SKM-1 (cell line): ENCODE measurements around the gene TFAP2C.
"Not testable (repeated sequence)": the region's sequence is repeated elsewhere in the genome, so short reads cannot be mapped to it uniquely, and the experiment has no call there.

Experiments used
- DNase-seq: peaks from one replicate; lab custom pipeline; 2025; ENCODE audit not compliant: unreplicated experiment; lab: John Stamatoyannopoulos, UW

The TFAP2C gene

GRCh38 chr20:56637576-56637975, 8.5 kb downstream of the TFAP2C start:
- DNase-seq: no peak

DNA sequence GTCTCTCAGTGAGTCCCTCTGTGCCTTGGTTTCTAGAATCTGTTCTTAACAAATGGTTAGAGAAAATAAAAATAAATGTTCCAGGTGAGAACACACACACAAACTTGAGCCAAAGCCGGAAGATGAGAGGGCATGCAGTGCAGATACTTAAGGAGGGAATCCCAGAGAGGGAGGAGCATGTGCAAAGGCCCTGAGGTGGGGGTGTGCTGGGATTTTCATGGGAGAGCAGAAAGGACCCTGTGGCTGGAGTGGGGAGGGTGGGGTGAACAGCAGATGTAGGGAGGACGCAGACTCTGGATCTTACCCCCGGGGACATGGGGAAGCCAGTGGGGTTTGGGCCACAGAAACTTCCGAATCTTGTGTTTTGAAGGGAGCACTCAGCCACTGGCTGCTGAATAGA, 17.5 kb downstream of the TFAP2C start:
- DNase-seq: no peak

DNA sequence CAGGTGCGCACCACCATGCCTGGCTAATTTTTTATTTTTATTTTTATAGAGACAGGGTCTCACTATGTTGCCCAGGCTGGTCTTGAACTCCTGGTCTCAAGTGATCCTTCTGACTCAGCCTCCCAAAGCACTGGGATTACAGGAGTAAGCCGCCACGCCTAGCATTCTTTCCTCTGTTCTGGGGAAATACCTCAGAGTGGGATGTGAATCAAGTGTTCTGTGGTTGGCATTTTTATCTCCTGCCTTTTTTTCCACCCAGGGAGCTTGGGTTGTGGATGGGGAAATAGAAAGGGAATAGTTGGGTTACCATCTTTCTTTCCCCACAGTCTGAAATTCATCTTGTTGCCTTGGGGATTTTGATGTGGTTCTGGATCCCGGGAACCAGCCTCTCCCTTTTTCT, 24.1 kb downstream of the TFAP2C start:
- no peak for DNase-seq

GRCh38 chr20:56656632-56657031, 27.5 kb downstream of the TFAP2C start:
- DNase-seq: no peak

- no peak for DNase-seq
Measured at GRCh38 chr20:56657879-56658278, 28.8 kb downstream of the TFAP2C start.

GRCh38 chr20:56658341-56658947, 29.3 kb downstream of the TFAP2C start:
- not testable (repeated sequence) for DNase-seq

DNA sequence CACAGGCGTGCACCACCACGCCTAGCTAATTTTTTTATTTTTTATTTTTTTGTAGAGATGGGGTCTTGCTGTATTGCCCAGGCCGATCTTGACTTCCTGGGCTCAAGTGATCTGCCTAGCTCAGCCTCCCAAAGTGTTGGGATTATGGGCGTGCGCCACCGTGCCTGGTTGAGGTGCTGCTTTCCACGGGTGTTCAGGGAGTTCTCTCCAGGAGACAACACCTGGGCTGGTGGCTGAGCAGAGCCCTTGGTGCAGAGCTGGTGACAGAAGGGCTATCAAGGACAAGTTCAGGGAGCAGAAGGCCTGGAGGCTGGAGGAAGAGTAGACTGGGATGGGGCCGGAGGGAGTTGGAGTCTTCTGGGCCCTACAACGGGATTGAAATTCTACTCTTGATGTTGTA, 34.6 kb downstream of the TFAP2C start:
- DNase-seq: no peak

- DNase-seq: no peak
Measured at GRCh38 chr20:56664796-56665195, 35.7 kb downstream of the TFAP2C start.

- no peak for DNase-seq
Measured at GRCh38 chr20:56665806-56666205, 36.7 kb downstream of the TFAP2C start.

DNA sequence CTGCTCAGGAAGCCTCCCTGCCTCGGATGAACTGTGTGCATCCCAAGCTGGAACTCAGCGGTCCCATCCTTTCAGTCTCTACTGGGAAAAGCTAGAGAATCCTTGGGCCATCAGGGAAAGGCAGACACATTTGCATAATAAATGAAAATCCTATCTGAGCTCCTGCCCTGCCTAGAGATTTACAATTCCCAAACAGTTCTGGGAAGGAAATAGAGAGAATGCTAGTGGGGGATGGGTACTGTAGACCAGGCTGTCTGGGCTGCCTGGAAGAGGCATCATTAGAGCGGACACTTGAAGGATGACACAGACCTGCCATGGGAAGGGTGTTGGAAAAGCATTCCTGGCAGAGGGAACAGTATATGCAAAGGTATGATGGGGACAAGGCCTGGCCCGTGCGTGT, 44.3 kb downstream of the TFAP2C start:
- no peak for DNase-seq

GRCh38 chr20:56676001-56676400, 46.9 kb downstream of the TFAP2C start:
- DNase-seq: no peak

GRCh38 chr20:56676679-56677078, 47.6 kb downstream of the TFAP2C start:
- no peak for DNase-seq

GRCh38 chr20:56683077-56683865, 54.2 kb downstream of the TFAP2C start:
- no peak for DNase-seq

- DNase-seq: no peak
Measured at GRCh38 chr20:56685879-56686278, 56.8 kb downstream of the TFAP2C start.

GRCh38 chr20:56687061-56687460, 58.0 kb downstream of the TFAP2C start:
- DNase-seq: no peak

DNA sequence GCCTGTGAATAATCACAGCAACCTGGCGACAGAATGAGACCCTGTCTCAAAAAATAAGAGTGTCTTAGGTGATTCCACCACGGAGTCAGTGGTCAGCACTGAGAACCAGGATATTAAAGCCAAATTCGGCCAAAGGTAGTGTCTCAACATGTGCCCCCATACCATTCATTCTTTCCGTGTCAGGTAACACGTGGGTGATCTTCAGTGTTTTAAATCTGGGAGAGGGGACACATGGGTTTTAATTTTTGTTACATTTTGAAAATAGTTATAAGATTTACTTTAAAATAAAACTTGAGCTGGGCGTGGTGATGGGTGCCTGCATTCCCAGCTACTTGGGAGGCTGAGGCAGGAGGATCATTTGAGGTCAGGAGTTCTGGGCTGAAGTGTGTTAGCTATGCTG, 59.0 kb downstream of the TFAP2C start:
- no peak for DNase-seq
